ENCODE measurements around the gene SEPTIN8.

DNA sequence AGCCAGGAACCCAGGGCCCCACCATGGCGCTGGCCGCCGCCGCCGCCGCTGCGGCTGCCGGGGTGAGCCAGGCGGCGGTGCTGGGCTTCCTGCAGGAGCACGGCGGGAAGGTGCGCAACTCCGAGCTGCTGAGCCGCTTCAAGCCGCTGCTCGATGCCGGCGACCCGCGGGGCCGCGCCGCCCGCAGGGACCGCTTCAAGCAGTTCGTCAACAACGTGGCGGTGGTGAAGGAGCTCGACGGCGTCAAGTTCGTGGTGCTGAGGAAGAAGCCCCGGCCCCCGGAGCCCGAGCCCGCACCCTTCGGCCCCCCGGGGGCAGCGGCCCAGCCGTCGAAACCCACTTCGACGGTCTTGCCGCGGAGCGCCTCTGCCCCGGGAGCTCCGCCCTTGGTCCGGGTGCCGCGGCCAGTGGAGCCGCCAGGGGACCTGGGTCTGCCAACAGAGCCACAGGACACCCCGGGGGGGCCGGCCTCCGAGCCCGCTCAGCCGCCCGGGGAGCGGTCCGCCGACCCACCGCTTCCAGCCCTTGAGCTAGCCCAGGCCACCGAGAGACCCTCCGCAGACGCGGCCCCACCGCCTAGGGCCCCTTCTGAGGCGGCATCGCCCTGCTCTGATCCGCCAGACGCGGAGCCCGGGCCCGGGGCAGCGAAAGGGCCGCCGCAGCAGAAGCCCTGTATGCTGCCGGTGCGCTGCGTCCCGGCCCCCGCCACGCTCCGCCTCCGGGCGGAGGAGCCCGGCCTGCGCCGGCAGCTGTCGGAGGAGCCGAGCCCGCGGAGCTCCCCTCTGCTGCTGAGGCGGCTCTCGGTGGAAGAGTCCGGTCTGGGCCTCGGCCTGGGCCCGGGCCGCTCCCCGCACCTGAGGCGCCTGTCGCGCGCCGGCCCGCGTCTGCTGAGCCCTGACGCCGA is 36.8 kb upstream of the SEPTIN8 start:
- TF ChIP-seq, protein P1, sequence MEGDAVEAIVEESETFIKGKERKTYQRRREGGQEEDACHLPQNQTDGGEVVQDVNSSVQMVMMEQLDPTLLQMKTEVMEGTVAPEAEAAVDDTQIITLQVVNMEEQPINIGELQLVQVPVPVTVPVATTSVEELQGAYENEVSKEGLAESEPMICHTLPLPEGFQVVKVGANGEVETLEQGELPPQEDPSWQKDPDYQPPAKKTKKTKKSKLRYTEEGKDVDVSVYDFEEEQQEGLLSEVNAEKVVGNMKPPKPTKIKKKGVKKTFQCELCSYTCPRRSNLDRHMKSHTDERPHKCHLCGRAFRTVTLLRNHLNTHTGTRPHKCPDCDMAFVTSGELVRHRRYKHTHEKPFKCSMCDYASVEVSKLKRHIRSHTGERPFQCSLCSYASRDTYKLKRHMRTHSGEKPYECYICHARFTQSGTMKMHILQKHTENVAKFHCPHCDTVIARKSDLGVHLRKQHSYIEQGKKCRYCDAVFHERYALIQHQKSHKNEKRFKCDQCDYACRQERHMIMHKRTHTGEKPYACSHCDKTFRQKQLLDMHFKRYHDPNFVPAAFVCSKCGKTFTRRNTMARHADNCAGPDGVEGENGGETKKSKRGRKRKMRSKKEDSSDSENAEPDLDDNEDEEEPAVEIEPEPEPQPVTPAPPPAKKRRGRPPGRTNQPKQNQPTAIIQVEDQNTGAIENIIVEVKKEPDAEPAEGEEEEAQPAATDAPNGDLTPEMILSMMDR (IDR thresholded peaks at IDR 0.05), result no peak
- no peak for TF ChIP-seq POLR2AphosphoS5 (IDR thresholded peaks at IDR 0.05)
